Measurements from ENCODE around the gene CLPTM1L. TPM values are rescaled to one million over a fixed set of nuclear protein-coding genes. Genes with fewer than 3 reads are reported as not detected.

CLPTM1L gene
- total RNA-seq, 1 donor from 2014 or later = 34.2 TPM

- no peak for DNase-seq
- no peaks in the 10 kb centered on the region for H3K4me1 ChIP-seq
- no peak overlapping the region for H3K27ac ChIP-seq (replicated peaks)
- peaks cover 69% of the 10 kb centered on the region for H3K27me3 ChIP-seq (ENCODE audit: low read depth)
- H3K4me3 ChIP-seq = no peak overlapping the region
- no peaks in the 10 kb centered on the region for H3K9me3 ChIP-seq (replicated peaks)
- TF ChIP-seq CTCF (IDR thresholded peaks at IDR 0.05; ENCODE audit: borderline replicate concordance) = no peak
- no peaks in the 10 kb centered on the region for H3K36me3 ChIP-seq
- intact Hi-C loops (cut with micrococcal nuclease) = no loop called here
These were observed 22.2 kb upstream of the CLPTM1L start for GRCh38 chr5:1367149-1367548.

- intact Hi-C loops (cut with micrococcal nuclease) = no loop called here
- Histone ChIP-seq H3K27ac (replicated peaks) (no peak overlapping the region), H3K36me3 (no peaks in the 10 kb centered on the region), H3K9me3 (replicated peaks) (no peaks in the 10 kb centered on the region), H3K4me3 (no peak overlapping the region), H3K27me3 (ENCODE audit: low read depth) (peaks cover 75% of the 10 kb centered on the region), H3K4me1 (no peaks in the 10 kb centered on the region)
- DNase-seq = no peak
- no peak for TF ChIP-seq CTCF (IDR thresholded peaks at IDR 0.05; ENCODE audit: borderline replicate concordance)
These were observed 21.6 kb upstream of the CLPTM1L start for GRCh38 chr5:1366514-1366913.

GRCh38 chr5:1364211-1364610, 19.3 kb upstream of the CLPTM1L start:
- intact Hi-C loops (cut with micrococcal nuclease) = no loop called here
- Histone ChIP-seq H3K36me3 (no peaks in the 10 kb centered on the region), H3K27me3 (ENCODE audit: low read depth) (peaks cover 83% of the 10 kb centered on the region), H3K9me3 (replicated peaks) (no peaks in the 10 kb centered on the region), H3K27ac (replicated peaks) (no peak overlapping the region), H3K4me1 (no peaks in the 10 kb centered on the region), H3K4me3 (no peak overlapping the region)
- DNase-seq = no peak
- TF ChIP-seq CTCF (IDR thresholded peaks at IDR 0.05; ENCODE audit: borderline replicate concordance) = no peak

- Histone ChIP-seq H3K36me3 (no peaks in the 10 kb centered on the region), H3K4me3 (no peak overlapping the region), H3K27ac (replicated peaks) (no peak overlapping the region), H3K4me1 (no peaks in the 10 kb centered on the region), H3K9me3 (replicated peaks) (no peaks in the 10 kb centered on the region), H3K27me3 (ENCODE audit: low read depth) (peaks cover 88% of the 10 kb centered on the region)
- TF ChIP-seq CTCF (IDR thresholded peaks at IDR 0.05; ENCODE audit: borderline replicate concordance) = no peak
- intact Hi-C loops (cut with micrococcal nuclease) = no loop called here
- DNase-seq = no peak
These were observed 18.7 kb upstream of the CLPTM1L start for GRCh38 chr5:1363581-1363980.

- no peak for DNase-seq
- H3K27me3 ChIP-seq (ENCODE audit: low read depth) = peaks cover 88% of the 10 kb centered on the region
- TF ChIP-seq CTCF (IDR thresholded peaks at IDR 0.05; ENCODE audit: borderline replicate concordance) = no peak
These were observed 18.3 kb upstream of the CLPTM1L start for GRCh38 chr5:1363160-1363559.

More at GRCh38 chr5:1363160-1363559, 18.3 kb upstream of the CLPTM1L start:
- no peaks in the 10 kb centered on the region for H3K9me3 ChIP-seq (replicated peaks)
- no peak overlapping the region for H3K4me3 ChIP-seq
- no peak overlapping the region for H3K27ac ChIP-seq (replicated peaks)
- no peaks in the 10 kb centered on the region for H3K4me1 ChIP-seq
- H3K36me3 ChIP-seq = no peaks in the 10 kb centered on the region
- intact Hi-C loops (cut with micrococcal nuclease) = no loop called here

Data from left ventricle myocardium inferior (tissue), 1 donor.